ENCODE results near the gene RHOD.

The RHOD gene

DNA sequence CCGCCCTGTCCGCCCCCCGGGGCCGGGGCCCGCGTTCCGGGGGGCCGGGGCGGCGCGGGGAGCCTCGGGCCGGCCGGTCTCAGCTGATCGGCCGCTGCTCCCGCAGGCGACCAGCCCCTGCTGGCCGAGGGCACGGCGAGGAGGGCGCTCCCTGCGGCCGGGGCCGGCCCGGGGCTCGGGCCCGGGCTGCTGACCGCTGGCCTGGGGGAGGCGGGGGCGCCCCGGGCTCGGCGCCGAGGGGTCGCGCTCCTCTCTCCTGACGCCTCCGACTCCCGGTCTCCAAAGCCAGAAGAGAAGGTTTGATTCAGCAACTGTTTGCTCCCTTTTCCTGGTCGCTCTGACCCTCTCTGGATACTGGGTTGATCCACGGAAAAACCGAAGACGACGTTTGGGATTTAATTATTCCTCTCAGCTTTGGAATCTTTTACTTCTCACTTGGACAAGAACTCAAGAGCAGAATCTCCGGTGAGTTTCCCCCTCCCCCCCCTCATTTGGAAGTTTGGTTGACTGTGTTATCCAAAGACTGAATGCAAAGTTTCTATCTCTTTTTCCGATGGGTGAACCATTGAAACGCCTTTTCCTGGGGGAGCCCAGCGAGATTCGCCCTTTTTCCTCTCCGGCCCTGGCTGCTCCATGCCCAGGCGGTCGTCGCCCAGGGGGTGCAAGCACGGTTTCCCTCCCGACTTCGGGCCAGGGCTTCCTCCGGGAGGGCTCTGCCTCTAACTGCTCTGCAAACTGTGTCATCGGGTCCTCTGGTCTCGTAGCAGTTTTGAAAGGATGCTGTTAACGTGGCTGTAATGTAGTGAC lies 63.1 kb downstream of the RHOD start:
- Histone ChIP-seq H3K36me3 (ENCODE audit: insufficient read depth, low read length) (no peaks in the 10 kb centered on the region), H3K4me1 (ENCODE audit: insufficient read depth, low read length) (peaks cover 33% of the 10 kb centered on the region), H3K27ac (ENCODE audit: low read depth, low read length) (peak overlapping the region; percentile 83), H3K9me3 (ENCODE audit: low read length) (no peaks in the 10 kb centered on the region), H3K27me3 (ENCODE audit: control insufficient read depth in 1 of 2, insufficient read depth in 2 of 2, low read length in 2 of 2) (no peaks in the 10 kb centered on the region), H3K9ac (ENCODE audit: low read length) (peak overlapping the region; percentile 87), H3K4me3 (ENCODE audit: low read depth in 1 of 2, low read length in 2 of 2) (peak overlapping the region; percentile 51 to 94)

DNA sequence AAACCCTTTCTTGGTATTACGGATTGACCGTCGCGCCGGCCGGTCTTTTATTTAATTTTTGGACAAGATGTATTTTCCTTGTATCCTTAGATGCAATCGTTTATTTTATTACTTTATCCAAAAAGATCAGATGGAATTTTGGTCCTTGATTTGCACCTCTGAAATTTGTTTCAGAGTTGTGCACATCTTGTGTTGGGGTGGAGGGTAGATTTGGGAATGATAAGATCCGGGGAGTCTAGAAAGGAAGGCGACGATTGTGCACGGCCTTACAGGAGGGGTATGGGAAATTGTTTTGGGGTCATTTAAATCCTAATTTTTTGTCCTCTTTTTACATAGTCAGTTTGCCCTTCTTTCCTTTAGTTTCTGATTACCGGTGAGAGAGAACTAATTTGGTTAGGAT lies 63.8 kb downstream of the RHOD start:
- Histone ChIP-seq H3K9me3 (ENCODE audit: low read length) (no peaks in the 10 kb centered on the region), H3K36me3 (ENCODE audit: insufficient read depth, low read length) (no peaks in the 10 kb centered on the region), H3K27me3 (ENCODE audit: control insufficient read depth in 1 of 2, insufficient read depth in 2 of 2, low read length in 2 of 2) (no peaks in the 10 kb centered on the region), H3K27ac (ENCODE audit: low read depth, low read length) (peak overlapping the region; percentile 83), H3K4me1 (ENCODE audit: insufficient read depth, low read length) (peaks cover 33% of the 10 kb centered on the region), H3K9ac (ENCODE audit: low read length) (peak overlapping the region; percentile 87), H3K4me3 (ENCODE audit: low read depth in 1 of 2, low read length in 2 of 2) (peak overlapping the region; percentile 51 to 94)

DNA sequence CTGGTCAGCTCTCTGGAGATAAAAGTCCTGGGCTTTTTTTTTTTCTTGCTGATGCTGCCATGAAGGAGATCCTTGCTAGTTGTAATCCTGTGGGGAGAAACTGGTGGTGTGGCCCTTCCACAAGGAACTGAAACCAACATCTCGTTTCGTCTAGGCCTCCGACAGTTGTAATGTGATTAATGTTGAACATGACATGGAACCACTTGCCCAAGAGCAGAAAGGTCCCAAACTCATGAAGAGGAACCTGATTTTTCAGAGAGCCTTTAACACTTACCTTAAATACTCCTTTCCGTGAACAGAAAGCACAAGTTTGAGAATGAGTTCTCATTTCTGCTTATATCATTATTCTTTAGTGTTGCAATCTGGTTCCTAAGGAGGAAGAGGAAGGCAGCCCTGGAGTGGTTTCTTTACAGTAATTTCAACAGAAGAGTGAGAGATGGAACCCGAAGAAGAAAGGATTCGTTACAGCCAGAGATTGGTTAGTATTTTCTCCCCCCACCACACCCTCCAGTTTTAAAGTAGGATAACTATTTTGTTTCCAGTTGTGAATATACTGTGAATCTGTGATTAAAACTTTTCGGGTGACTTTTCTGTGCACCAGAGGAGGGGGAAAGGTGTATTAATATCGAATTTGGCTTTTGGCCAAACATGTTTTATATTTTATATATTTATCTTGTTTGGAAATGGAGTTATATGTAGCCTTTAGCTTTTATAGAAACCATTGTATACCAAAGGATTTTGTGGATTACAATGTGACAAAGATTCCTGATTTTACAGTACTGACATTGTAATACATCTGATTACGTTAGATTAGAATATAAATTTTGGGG lies 64.4 kb downstream of the RHOD start:
- peak overlapping the region; percentile 87 for H3K9ac ChIP-seq (ENCODE audit: low read length)

More for the DNA sequence above, 64.4 kb downstream of the RHOD start:
- H3K9me3 ChIP-seq (ENCODE audit: low read length) = no peaks in the 10 kb centered on the region
- no peaks in the 10 kb centered on the region for H3K36me3 ChIP-seq (ENCODE audit: insufficient read depth, low read length)
- H3K4me3 ChIP-seq (ENCODE audit: low read depth in 1 of 2, low read length in 2 of 2) = peak overlapping the region; percentile 51 to 94
- peaks cover 33% of the 10 kb centered on the region for H3K4me1 ChIP-seq (ENCODE audit: insufficient read depth, low read length)
- peak overlapping the region; percentile 83 for H3K27ac ChIP-seq (ENCODE audit: low read depth, low read length)
- no peaks in the 10 kb centered on the region for H3K27me3 ChIP-seq (ENCODE audit: control insufficient read depth in 1 of 2, insufficient read depth in 2 of 2, low read length in 2 of 2)
